Activated B cell treated with CpG ODN at 0.5 μM for 24 hours (primary cell): ENCODE results near the gene ADAMTS6. TPM values are rescaled to one million over a fixed set of nuclear protein-coding genes. Genes with fewer than 3 reads are reported as not detected.

Source experiments
- ATAC-seq: fragments of 200-7000 bp; cut with Tn5 transposase; one replicate; pipeline ENCODE4 v1.10.0; 2021; ENCODE audit warnings: low read depth, mild to moderate bottlenecking, moderate library complexity
- CTCF ChIA-PET: fragments of 350-600 bp; sonication (Branson Sonifier 250); formaldehyde crosslinking; loops from one replicate; lab custom pipeline; 2021; ENCODE audit warnings: antibody characterized with exemption; lab: Charles Lee
- POLR2A ChIA-PET: fragments of 350-600 bp; sonication (Branson Sonifier 250); formaldehyde crosslinking; loops from one replicate; lab custom pipeline; 2021; ENCODE audit warnings: antibody characterized with exemption; lab: Charles Lee
- DNase-seq: peaks from one replicate; pipeline ENCODE4 v3.0.0; 2022
- H3K27ac Mint-ChIP-seq: one replicate; pipeline ENCODE4 v1.8.0; 2020; ENCODE audit warnings: mixed read lengths
- H3K27me3 Mint-ChIP-seq: one replicate; pipeline ENCODE4 v1.8.0; 2021; ENCODE audit warnings: mixed read lengths
- H3K36me3 Mint-ChIP-seq: one replicate; pipeline ENCODE4 v1.8.0; 2021; ENCODE audit warnings: low read depth, mixed read lengths
- H3K4me1 Mint-ChIP-seq: one replicate; pipeline ENCODE4 v1.8.0; 2021; ENCODE audit warnings: mixed read lengths
- H3K4me3 Mint-ChIP-seq: one replicate; pipeline ENCODE4 v1.8.0; 2020; ENCODE audit warnings: mild to moderate bottlenecking, mixed read lengths
- H3K9me3 Mint-ChIP-seq: one replicate; pipeline ENCODE4 v1.8.0; 2020; ENCODE audit warnings: mixed read lengths
- intact Hi-C: fragments of 100-400 bp; cut with micrococcal nuclease; formaldehyde crosslinking; loops from one replicate; pipeline ENCODE4 v1.15.1; 2024
- total RNA-seq: library from RNA; stranded (reverse); gene quantifications from 2 replicates; pipeline ENCODE4 v1.2.3, GENCODE V29; 2022
- TF ChIP-seq, protein P1 (sequence below): fragments of 200-600 bp; IDR thresholded peaks from one replicate; pipeline ENCODE4 v1.8.0; 2022; ENCODE audit warnings: antibody characterized with exemption, mild to moderate bottlenecking

ADAMTS6 gene
- total RNA-seq, 1 donor from 2014 or later, result 3.2 TPM

DNA sequence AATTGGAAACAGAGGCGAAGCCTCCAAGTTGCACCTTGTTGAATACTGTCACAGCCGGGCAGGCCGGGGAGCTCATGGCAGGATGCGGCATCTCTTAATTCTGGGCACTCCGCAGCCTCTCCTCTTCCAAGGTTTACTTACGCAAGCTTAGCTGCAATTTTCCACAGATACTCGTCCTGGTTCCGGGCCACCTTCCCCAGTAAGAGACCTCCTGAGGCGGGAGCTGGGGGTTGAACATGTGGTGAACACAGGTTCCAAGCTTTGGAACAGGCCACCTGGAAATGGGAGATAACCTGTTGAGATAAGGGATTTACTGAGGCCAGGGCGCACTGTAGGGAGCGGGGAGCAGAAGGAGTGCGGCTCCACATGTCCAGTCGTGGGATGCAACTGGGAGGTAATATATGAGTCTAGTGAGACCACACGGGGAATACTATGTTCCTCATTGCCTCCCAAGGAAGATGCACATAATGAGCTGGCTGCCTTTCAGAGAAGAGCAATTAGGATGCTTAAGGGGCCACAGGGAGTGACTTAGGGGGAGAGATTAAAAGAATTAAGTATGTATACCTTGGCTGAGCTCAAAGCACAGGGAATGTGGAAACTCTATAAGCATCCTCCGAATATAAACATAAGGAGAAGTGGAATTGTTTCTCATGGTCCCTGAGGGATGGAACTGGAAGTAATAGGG lies 377.8 kb downstream of the ADAMTS6 start:
- Mint-ChIP-seq H3K27me3 (no peaks in the 10 kb centered on the region), H3K36me3 (no peaks in the 10 kb centered on the region), H3K4me3 (peak overlapping the region; percentile 81), H3K4me1 (peaks cover 27% of the 10 kb centered on the region), H3K27ac (peak overlapping the region; percentile 79), H3K9me3 (no peaks in the 10 kb centered on the region)
- TF ChIP-seq, protein P1, sequence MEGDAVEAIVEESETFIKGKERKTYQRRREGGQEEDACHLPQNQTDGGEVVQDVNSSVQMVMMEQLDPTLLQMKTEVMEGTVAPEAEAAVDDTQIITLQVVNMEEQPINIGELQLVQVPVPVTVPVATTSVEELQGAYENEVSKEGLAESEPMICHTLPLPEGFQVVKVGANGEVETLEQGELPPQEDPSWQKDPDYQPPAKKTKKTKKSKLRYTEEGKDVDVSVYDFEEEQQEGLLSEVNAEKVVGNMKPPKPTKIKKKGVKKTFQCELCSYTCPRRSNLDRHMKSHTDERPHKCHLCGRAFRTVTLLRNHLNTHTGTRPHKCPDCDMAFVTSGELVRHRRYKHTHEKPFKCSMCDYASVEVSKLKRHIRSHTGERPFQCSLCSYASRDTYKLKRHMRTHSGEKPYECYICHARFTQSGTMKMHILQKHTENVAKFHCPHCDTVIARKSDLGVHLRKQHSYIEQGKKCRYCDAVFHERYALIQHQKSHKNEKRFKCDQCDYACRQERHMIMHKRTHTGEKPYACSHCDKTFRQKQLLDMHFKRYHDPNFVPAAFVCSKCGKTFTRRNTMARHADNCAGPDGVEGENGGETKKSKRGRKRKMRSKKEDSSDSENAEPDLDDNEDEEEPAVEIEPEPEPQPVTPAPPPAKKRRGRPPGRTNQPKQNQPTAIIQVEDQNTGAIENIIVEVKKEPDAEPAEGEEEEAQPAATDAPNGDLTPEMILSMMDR, result no peak
- intact Hi-C loops, result loop anchor here (1.0 to 10.0 kb wide), 9 partner anchors 28 to 521 kb away; partner anchors contain the start of genes CENPK, PPWD1, SHLD3 and TRAPPC13
- ATAC-seq (no peak), DNase-seq (no peak)
- ChIA-PET POLR2A (interaction anchor here (0.6 to 2.0 kb wide), 9 partner anchors 43 to 1901 kb away, joined by 3 to 11 read pairs (median 4); no protein-coding TSS in a partner anchor), CTCF (interaction anchor here (1.0 to 2.4 kb wide), 8 partner anchors 28 to 380 kb away, joined by 3 to 10 read pairs (median 4); no protein-coding TSS in a partner anchor)

DNA sequence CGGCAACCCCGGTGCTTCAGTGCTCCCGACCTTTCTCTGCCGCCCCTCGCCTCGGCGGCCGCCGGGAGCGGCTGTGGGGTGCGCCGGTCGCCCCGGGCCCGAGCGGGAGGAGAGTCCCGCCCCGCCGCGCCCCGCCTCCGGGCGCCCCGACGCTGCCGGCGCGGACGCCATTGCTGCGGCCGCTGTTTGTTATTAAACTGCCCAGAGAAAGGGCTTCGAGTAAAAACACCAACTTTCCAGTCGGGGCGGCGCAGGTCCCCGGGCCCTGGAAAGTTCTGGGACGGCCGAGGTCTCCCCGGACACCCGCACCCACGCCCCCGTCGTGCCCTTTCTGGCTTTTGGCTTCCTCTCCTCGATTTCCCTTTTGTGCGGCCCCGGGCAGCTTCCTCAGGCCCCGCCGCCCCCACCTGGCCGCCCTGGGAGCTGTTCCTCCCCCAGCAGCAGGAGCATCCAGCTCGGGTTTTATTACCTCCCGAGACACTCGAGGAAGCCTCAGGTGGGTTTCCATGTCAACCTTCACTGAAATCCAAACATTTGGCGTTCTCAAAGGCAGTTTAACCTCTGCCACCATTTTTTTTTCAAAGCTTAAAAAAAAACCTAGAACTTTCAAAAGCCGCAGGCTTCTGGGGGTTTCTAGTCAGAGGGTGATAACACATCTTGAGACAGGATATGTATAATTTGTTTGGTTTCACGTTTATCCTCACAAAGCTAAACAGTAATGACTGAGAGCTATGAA lies 378.6 kb downstream of the ADAMTS6 start:
- H3K36me3 Mint-ChIP-seq, result no peaks in the 10 kb centered on the region
- H3K4me3 Mint-ChIP-seq, result peak overlapping the region; percentile 88
- intact Hi-C loops, result loop anchor here (1.0 to 10.0 kb wide), 9 partner anchors 27 to 522 kb away; partner anchors contain the start of genes CENPK, PPWD1, SHLD3 and TRAPPC13
- no peaks in the 10 kb centered on the region for H3K27me3 Mint-ChIP-seq
- TF ChIP-seq, protein P1, result no peak
- no peaks in the 10 kb centered on the region for H3K9me3 Mint-ChIP-seq
- peak overlapping the region; percentile 79 for H3K27ac Mint-ChIP-seq
- H3K4me1 Mint-ChIP-seq, result peaks cover 27% of the 10 kb centered on the region
- ChIA-PET CTCF (interaction anchor here (1.0 to 2.4 kb wide), 8 partner anchors 28 to 380 kb away, joined by 3 to 10 read pairs (median 4); no protein-coding TSS in a partner anchor), POLR2A (interaction anchor here (0.6 to 2.0 kb wide), 9 partner anchors 42 to 1902 kb away, joined by 3 to 11 read pairs (median 4); no protein-coding TSS in a partner anchor)
- ATAC-seq (peak; percentile 89), DNase-seq (peak; percentile 57)

DNA sequence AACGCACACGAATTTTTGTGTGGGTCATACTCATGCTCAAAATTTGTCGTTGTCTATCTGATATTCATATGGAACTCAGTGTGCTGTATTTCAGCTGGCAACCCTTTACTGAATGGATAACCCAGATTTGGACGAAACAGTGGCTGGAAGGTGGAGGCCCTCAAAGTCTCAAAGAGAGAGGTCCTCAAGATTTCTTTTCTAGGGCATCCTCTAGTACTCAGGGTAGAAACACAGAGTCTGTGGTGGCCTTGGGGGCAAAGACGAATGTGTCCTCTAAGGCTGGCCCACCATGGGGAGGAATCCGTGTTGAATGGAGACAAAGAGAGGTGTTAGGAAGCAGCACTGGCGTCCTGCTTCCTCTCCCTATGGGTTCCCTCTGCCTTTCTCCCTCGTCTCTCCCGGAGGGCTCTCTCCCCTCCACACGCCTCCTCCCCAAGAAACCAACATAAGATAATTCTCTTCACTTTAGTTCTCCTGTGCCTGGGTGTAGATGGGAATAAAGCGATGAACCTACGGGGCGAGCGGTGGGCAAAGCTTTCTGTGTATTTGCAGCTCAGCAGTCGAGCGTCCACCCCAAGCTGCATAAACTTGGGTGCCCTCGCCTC lies 379.2 kb downstream of the ADAMTS6 start:
- no peaks in the 10 kb centered on the region for H3K9me3 Mint-ChIP-seq
- H3K27me3 Mint-ChIP-seq, result no peaks in the 10 kb centered on the region
- TF ChIP-seq, protein P1, result no peak
- peaks cover 27% of the 10 kb centered on the region for H3K4me1 Mint-ChIP-seq
- intact Hi-C loops, result loop anchor here (2.0 to 10.0 kb wide), 5 partner anchors 35 to 522 kb away; partner anchors contain the start of genes CENPK, PPWD1, SHLD3 and TRAPPC13
- peak overlapping the region; percentile 88 for H3K4me3 Mint-ChIP-seq
- ATAC-seq (no peak), DNase-seq (no peak)
- peak overlapping the region; percentile 91 for H3K27ac Mint-ChIP-seq
- ChIA-PET POLR2A (interaction anchor here (1.4 to 2.0 kb wide), 4 partner anchors 41 to 381 kb away, joined by 6 to 11 read pairs (median 6); no protein-coding TSS in a partner anchor), CTCF (interaction anchor here (1.1 to 2.4 kb wide), 5 partner anchors 27 to 291 kb away, joined by 3 to 10 read pairs (median 4); no protein-coding TSS in a partner anchor)
- no peaks in the 10 kb centered on the region for H3K36me3 Mint-ChIP-seq

DNA sequence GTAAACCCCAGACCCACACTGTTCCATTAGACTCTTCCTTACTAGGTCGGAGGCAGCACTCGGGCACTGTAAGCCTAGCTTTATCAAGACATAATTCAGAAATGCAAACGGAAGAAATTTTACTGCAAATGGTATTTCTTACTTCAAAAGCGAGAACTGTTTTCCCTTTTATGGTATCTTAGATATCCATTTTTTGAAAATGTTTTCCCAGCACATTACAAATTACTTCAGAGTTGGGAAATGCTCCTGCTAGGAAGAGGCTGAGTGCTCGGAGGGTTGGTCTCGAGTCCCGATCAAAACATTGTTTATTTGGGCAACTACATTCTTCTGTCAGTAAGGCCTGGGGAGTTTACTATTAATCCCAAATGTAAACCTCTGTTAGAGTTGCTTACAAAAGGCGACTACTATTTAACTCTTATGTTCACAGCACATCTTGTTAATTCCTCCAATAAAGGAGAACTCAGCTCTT lies 380.1 kb downstream of the ADAMTS6 start:
- no peaks in the 10 kb centered on the region for H3K36me3 Mint-ChIP-seq
- H3K9me3 Mint-ChIP-seq, result no peaks in the 10 kb centered on the region
- ChIA-PET POLR2A (interaction anchor here (1.3 kb wide), 1 partner anchor 381 kb away, joined by 4 read pairs; no protein-coding TSS in a partner anchor), CTCF (interaction anchor here (2.1 to 2.5 kb wide), 2 partner anchors 290 to 382 kb away, joined by 9 to 10 read pairs; no protein-coding TSS in a partner anchor)
- peak overlapping the region; percentile 88 for H3K4me3 Mint-ChIP-seq
- TF ChIP-seq, protein P1, result no peak
- peaks cover 27% of the 10 kb centered on the region for H3K4me1 Mint-ChIP-seq
- DNase-seq (no peak), ATAC-seq (no peak)
- intact Hi-C loops, result loop anchor here (2.0 to 10.0 kb wide), 5 partner anchors 34 to 523 kb away; partner anchors contain the start of genes CENPK, PPWD1, SHLD3 and TRAPPC13
- peak overlapping the region; percentile 51 for H3K27ac Mint-ChIP-seq
- no peaks in the 10 kb centered on the region for H3K27me3 Mint-ChIP-seq
